ENCODE results near the gene ARID1A. TPM values are rescaled to one million over a fixed set of nuclear protein-coding genes. Genes with fewer than 3 reads are reported as not detected.

The ARID1A gene
- total RNA-seq, 2 donors from 2014 or later = 32.7 to 48.8 TPM

DNA sequence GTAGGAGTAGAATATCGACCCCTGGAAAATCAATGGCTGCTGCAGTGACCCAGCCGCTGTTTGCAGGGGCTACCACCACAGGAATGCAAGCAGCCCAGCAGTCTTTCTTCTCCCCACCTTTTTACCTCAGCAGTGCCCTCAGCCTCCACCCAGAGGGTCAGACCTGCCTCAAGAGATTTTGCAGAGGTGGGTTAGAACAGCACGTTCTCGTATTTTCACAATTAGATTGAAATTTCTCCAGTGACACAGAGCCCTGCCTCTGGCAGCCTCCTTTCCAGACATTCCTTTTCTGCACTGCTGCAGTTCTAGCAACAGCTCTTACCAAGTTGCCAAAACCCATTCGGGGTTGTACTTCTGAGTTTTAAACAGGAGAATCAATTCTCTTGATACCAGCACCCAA lies 53.6 kb downstream of the ARID1A start:
- Histone ChIP-seq H3K4me1 (peaks cover 0 to 96% of the 10 kb centered on the region in 2 donors), H3K9me3 (no peaks in the 10 kb centered on the region), H3K27ac (no peak overlapping the region), H3K4me3 (no peak overlapping the region), H3K36me3 (peaks cover 11% of the 10 kb centered on the region), H3K27me3 (no peaks in the 10 kb centered on the region)
- DNase-seq (ENCODE audit: low spot score) = no peak
- TF ChIP-seq, protein P1, sequence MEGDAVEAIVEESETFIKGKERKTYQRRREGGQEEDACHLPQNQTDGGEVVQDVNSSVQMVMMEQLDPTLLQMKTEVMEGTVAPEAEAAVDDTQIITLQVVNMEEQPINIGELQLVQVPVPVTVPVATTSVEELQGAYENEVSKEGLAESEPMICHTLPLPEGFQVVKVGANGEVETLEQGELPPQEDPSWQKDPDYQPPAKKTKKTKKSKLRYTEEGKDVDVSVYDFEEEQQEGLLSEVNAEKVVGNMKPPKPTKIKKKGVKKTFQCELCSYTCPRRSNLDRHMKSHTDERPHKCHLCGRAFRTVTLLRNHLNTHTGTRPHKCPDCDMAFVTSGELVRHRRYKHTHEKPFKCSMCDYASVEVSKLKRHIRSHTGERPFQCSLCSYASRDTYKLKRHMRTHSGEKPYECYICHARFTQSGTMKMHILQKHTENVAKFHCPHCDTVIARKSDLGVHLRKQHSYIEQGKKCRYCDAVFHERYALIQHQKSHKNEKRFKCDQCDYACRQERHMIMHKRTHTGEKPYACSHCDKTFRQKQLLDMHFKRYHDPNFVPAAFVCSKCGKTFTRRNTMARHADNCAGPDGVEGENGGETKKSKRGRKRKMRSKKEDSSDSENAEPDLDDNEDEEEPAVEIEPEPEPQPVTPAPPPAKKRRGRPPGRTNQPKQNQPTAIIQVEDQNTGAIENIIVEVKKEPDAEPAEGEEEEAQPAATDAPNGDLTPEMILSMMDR (IDR thresholded peaks at IDR 0.05) = no peak

DNA sequence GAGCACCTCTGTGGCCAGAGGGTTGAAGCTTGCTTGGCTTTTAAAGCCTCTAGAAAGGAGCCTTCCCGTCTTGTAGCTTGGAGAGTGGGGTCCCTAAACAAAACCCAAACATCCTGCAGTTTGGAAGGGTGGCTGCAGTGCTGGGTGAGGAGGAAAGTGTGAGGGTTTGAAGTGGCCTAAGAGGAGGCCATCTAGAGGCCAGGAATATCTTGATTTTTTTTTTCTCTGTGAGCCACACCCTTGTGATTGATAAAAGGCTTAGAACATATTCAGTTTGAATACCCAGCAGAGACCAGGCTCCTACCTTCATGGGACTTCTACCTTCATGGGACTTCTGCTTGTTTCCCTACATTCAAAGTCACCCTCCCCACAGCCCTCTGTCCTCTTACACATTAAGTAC lies 54.6 kb downstream of the ARID1A start:
- Histone ChIP-seq H3K4me1 (peaks cover 0 to 94% of the 10 kb centered on the region in 2 donors), H3K27ac (no peak overlapping the region), H3K4me3 (no peak overlapping the region), H3K9me3 (no peaks in the 10 kb centered on the region), H3K27me3 (no peaks in the 10 kb centered on the region), H3K36me3 (peaks cover 11% of the 10 kb centered on the region)
- no peak for DNase-seq (ENCODE audit: low spot score)
- TF ChIP-seq, protein P1 (IDR thresholded peaks at IDR 0.05) = no peak

DNA sequence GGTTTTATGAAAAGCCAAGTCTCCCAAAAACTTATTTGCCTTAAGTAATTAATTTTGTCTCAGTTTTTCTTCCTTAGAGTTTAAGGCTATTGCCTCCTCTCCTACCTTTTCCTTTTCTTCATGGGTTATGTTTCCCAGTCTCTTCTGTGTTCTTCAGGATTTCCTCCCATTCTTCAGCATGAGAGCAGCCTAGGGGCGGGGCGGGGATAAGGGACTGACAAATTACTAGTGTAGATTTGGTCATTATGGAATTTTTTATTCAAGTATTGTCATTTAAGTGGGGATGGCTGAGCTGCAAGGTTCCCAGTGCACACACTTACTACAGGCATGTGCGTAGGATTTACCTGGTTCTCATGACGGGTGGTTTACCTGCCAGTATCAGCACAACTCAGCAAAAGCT lies 56.7 kb downstream of the ARID1A start:
- Histone ChIP-seq H3K27ac (peak overlapping the region; percentile 75 to 87), H3K4me1 (peaks cover 0 to 77% of the 10 kb centered on the region in 2 donors), H3K9me3 (no peaks in the 10 kb centered on the region), H3K4me3 (no peak overlapping the region), H3K36me3 (no peaks in the 10 kb centered on the region), H3K27me3 (no peaks in the 10 kb centered on the region)
- TF ChIP-seq, protein P1 (IDR thresholded peaks at IDR 0.05) = no peak
- DNase-seq (ENCODE audit: low spot score) = no peak

DNA sequence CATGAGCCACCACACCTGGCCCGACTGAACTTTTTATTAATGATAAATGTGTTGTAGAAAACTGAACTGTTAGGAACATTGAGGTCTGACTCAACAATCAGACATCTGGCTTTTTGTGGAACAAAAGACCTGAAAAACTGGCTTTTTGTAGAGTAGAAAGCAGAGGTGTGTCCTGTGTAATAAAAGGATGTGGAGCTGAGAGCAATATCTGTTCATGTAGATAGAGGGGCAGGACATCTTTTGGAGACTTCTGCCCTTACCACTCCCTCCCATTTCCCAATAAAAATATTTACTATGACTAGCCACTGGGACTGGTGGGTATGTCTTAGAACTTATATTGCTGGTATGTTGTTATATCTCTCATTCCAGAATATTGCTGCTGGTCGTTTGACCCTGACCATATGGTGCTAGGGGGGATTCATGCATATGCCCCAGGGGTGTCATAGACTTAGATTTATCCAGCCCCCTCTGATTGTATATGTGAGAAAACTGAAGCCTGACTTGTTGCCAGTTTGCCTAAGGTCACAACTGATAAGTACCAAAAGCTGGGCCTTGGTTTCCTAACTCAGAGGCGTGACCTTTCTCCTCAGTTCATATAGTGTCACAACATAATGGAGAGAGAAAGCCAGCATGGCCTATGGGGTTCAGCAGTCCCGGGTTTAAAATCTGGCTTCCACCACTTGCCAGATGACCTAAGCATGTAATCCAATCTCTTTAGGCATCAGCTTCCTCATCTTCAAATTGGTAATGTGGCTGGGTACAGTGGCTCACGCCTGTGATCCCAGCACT lies 58.5 kb downstream of the ARID1A start:
- peaks cover 5% of the 10 kb centered on the region for H3K36me3 ChIP-seq
- peak overlapping the region; percentile 75 to 87 for H3K27ac ChIP-seq
- no peaks in the 10 kb centered on the region for H3K9me3 ChIP-seq
- no peak for DNase-seq (ENCODE audit: low spot score)
- H3K4me1 ChIP-seq = peaks cover 0 to 59% of the 10 kb centered on the region in 2 donors
- H3K27me3 ChIP-seq = no peaks in the 10 kb centered on the region
- TF ChIP-seq, protein P1 (IDR thresholded peaks at IDR 0.05) = no peak
- H3K4me3 ChIP-seq = no peak overlapping the region

DNA sequence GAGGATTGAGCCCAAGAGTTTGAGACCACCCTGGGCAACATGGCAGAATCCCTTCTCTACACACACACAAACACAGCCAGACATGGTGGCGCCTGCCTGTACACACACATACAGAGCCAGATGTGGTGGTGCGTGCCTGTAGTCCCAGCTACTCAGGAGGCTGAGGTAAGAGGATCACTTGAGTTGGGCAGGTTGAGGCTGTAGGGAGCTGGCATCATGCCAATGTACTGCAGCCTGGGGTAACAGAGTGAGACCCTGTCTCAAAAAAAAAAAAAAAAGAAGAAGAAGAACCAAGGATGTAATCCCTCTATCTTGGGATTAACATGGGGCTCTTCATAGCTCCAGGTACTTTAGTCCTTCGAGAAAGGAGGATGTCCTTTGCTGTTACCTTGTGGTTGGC lies 62.5 kb downstream of the ARID1A start:
- no peaks in the 10 kb centered on the region for H3K9me3 ChIP-seq
- H3K4me1 ChIP-seq = peaks cover 0 to 19% of the 10 kb centered on the region in 2 donors
- H3K27ac ChIP-seq = no peak overlapping the region
- H3K36me3 ChIP-seq = peaks cover 35% of the 10 kb centered on the region
- H3K27me3 ChIP-seq = no peaks in the 10 kb centered on the region
- TF ChIP-seq, protein P1 (IDR thresholded peaks at IDR 0.05) = no peak
- no peak for DNase-seq (ENCODE audit: low spot score)
- H3K4me3 ChIP-seq = no peak overlapping the region

All from right atrium auricular region (tissue), 2 donors.